Fibroblast of gingiva (primary cell): Measurements from ENCODE around the gene MICAL3.
A peak's percentile ranks its signal among the peaks of the same experiment; 100 is the strongest.

Experiments
- DNase-seq: peaks from one replicate; pipeline ENCODE4 v3.0.0-alpha.2; 2011; ENCODE audit warnings: low read depth

MICAL3 gene

DNA sequence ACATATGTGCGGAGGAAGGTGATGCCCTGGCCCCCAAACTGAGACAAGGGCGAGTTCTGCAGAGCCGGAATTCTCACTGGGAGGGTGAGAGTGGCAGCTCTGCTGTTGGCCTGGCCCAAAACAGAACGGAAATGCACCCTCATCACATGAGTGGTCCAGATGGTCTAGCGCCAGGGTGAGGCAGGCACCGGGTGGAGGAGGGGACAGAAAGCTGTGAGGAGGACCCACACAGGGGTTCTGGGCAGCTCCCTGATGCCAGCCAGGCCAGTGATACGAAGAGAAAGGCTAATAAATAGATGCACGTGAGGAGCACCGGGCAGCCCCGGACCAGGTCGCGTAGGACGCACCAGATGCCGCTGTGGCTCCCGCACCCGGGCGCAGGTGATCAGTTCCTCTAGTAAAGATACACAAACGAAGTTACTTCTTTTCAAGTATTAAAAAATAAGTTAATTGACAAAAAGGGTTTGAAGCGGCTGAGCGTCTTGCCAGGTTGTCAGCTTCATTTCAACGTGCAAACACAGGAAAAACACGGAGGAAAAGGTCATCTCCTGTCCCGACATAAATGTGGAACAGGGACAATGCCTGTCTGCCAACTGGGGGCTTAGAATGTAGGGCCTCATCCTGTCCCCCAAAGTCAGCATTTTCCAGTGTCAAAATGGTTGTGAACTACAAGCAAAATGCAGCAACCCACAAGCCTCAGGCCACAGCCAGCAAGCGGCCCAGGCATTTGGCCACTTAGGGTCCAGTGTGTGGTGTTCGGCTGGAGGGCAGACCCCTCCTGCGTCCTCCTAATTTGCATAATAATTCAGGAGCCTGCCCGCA lies 234.8 kb downstream of the MICAL3 start:
- no peak for DNase-seq

DNA sequence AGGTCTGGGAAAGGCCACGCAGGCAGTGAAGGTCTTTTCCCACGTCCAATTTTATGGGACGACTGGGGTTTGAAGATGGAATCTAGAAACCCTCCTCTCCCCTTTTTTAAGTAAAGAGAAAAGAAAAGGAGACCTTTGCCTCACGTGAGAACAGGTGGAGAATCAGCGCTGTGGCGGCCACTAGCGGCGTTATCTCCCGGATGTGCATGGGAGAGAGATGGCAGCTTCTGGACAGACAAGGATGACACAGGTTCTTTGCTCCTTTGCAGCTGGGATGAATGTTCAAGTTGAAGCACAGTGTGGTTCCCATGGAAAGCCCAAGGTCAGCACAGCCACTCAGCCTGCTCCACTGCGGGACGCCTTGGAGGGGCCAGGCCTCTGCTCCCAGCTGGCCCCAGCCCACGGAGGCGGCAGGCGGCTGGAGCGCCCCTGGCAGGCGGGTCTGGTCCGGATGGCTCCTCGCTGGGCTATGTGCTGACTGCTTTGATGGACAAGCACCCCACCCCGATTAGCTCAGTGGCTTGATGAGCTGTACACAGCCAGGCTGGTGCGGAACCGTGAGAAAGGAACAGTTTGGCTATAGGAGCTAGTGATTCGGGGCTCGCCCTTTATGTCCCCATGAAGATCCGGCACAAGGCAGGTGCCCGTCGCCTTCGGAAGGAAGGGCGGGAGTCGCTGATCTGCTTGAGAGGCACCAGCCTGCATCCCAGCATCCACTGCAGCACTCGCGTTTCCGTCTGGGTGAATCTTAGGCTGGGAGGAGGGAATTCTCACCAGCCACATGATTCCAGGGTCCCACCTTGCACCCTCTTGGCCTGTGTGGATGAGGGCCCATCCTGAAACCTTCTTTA lies 235.6 kb downstream of the MICAL3 start:
- DNase-seq: no peak

DNA sequence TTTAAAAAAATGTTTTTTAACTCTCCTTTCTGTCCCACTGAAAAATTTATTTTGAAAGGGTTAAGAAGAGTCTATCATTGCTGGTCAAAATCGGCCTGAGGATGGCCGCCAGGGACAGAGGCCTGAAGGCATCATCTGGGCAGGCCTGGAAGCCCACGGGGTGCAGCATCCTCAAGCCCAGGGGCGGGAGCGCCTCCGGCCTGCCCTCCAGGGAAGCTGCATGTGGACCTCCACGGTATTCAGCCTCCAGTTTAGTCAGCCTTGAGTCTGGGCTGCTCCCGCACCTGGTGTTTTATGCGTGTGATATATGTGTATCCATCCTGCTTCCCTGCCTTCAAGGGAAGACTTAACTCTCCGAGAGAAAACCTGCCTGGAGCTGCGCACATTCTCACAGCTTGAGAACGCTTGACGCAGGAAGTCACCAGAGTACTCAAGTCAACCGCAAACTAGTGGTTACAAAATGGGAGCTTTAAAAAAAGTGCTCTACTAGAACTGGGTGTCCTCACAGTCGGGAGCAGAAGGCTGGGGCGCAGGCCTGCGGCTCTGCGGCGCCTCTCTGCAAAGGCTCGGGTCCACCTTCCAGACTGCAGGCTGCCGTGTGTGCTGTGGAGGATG lies 236.5 kb downstream of the MICAL3 start:
- no peak for DNase-seq

GRCh38 chr22:17787241-17787640 lies 237.1 kb downstream of the MICAL3 start:
- DNase-seq: no peak

- no peak for DNase-seq
These were observed 237.8 kb downstream of the MICAL3 start for GRCh38 chr22:17786435-17787161.

DNA sequence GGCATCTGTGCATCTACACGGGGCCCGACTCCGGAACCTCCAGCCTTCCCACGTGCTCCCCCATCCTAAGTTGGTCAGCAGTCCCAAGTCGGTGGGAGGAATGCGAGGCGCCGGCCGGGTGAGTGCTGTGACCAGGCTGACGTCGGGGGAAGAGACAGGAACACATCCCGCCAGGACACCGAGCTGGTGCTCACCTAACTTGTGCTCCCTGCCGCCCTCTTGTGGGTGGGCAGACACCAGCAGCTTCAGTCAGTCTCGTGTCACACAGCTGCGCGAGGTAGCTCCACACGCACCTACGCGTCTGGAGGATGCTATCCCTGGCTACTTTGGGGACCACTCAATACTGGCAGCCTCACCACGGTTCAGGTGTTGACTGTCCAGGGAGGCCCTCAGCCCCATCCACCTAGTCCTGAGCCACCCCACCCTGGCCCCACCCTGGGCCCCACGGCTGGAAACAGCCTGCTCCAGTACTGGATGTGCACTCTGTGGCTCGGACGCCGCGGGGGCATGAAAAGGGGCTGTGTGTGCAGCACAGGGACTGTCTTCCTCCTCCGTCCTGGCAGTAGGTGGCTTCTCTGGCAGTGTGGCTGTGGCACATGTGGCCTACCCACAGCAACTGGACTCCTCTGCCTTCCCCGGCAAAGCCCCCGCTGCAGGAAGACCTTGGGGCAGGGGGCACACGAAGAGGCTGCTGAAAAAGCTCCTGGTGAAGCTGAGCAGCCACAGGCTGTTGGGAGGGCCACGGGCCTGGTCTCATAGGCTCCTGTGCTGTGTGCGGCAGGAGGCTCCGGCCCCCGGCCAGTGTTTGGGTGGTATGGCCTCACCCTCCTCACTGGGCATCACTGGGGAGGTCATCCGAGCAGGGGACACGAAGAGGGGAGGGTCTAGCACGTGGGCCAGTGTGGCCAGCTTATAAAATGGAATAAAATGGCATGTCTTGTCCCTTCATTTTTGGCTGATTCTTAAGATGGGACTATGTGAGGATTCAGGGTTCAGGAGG lies 238.9 kb downstream of the MICAL3 start:
- no peak for DNase-seq

GRCh38 chr22:17784776-17785175 lies 239.6 kb downstream of the MICAL3 start:
- no peak for DNase-seq

DNA sequence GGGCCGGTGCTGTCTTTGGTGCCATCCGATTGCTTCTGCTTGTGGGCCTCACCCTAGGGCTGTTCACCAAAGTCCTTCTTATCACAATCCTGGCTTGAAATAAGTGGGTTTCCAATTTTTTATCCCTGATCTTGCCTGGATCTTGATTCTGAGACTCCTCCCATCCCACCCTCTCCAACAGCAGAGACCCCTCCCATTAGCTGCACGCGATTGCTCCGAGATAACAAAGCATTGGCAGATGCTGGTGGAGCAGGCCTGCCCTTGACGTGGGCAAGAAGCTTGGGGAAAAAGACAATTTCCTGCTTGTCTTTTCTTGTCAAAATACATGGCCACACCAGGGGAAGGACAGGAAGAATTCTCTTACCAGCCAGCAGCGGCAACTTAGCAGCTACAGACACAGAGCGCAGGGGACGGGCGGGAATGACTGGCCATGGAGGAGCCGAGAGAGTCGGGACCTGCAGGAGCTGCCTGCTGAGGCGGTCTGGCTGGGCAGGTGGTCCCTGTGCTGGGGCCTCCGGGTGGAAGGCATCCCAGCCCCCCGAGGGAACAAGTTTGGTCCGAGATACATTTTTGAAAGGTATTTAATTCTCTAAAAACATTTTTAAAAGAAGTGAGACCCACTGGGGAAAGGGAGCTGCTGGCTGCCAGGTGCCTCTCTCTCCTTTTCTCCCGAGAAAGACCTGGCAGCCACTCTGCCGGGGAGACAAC lies 240.4 kb downstream of the MICAL3 start:
- no peak for DNase-seq

DNA sequence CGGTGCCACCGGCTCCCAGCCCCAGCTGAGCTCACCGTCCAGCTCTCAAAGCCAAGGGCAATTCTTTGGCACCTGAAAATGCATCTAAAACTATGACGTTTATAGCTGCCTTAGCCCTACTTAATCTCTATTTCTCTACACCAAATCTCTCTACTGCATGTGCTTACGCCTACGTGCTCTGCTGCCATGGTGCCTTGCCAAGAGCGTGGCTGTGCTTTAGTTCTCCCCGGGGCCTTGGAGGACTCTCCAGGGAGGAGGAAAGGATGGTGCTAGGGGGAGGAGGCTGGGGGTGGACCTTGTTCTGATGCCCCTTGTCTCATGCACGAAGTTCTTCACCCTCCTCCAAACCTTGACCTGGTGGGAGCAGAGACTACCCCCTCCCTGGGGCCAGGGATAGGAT lies 241.0 kb downstream of the MICAL3 start:
- no peak for DNase-seq

DNA sequence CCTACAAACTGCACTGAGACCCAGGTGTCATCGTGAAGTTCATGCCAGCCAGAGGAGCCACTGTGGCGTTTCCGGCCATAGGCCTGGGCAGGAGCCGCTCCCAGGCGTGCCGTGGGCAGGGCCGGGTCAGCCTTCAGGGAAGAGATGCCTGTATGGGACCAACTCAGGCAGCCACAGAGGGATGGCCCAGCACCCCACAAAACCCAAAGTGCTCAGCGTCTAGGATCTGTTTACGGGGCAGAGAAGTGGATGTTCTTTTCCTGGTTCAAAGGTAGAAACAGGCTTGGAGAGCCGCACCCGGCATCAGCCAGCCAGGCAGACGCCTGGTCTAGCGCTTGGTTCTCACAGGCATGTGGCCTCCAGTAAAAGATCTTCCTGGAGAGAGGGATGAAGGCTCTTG lies 241.7 kb downstream of the MICAL3 start:
- DNase-seq: no peak

GRCh38 chr22:17782158-17782557 lies 242.2 kb downstream of the MICAL3 start:
- no peak for DNase-seq

- DNase-seq: peak; percentile 88
These were observed 242.9 kb downstream of the MICAL3 start for GRCh38 chr22:17781319-17782031.

GRCh38 chr22:17780741-17781318 lies 243.5 kb downstream of the MICAL3 start:
- DNase-seq: no peak

DNA sequence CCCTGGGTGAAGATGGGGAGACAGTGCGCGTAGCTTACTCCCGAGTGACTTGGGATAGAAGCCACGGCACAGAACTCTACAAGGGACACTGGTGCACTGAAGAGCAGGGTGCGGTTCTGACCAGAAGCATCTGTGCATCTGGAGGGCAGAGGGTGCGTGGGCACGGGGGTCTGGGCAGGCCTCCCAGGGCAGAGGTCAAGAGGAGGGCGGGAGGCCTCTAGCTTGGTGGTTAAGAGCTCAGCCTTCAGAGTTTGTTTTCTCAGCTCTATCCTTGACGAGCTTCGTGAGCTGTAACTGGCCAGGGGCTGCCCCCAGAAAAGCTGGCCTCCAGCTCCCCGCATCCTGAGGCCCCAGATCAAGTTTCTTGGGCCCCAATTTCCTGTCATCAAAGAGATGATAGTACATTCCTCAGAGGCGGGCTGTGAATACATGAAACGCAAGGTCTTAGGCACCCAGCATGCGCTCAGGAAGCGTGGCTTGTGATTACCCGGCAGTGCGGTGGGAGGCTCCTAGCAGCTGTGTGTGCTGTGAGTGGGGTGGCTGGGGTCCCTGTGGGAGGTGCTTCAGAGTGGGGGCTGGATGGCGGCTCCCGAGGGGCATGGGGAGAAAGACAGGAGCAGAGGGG lies 244.1 kb downstream of the MICAL3 start:
- no peak for DNase-seq

- no peak for DNase-seq
These were observed 244.9 kb downstream of the MICAL3 start for GRCh38 chr22:17779286-17780115.

DNA sequence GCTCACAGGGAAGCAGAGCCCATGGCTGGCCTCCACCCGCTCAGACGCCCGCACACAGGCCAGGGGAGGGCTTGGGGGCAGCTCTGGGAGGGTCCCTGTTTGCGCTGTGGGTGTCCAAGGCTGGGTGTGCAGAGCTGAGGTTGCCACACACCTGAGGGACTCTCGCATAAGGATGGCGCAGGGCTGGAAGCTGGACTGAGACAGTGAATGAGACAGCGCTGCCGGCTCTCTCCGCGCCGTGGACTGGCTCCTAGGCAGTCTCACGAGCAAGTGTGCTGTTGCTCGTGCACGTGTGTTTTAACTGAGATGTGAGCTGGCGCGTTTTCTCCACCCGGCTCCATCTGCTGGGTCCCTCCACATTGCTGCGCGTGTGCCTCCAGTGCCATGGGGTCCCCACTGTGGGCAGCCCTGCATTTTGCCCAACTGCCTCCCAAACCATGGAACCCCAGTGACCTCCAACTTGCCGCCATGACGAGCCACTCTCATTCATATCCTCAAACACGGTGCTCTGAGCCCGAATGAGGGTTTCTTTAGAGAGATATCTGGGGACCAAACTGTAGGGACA lies 245.9 kb downstream of the MICAL3 start:
- no peak for DNase-seq

- DNase-seq: no peak
These were observed 246.7 kb downstream of the MICAL3 start for GRCh38 chr22:17777717-17778044.
